Gastrocnemius medialis (tissue), 4 donors: ENCODE results near the gene AKR1B15. TPM values are rescaled to one million over a fixed set of nuclear protein-coding genes. Genes with fewer than 3 reads are reported as not detected.

ENCODE experiments used
- ATAC-seq, 2 donors: fragments of 150-250 bp; one replicate each; pipeline ENCODE4 v1.9.1; 2016
- DNase-seq, 2 donors: peaks; one replicate each; pipeline ENCODE4 v3.0.0-alpha.2; 2019
- H3K27ac ChIP-seq, 4 donors: fragments of 200-600 bp; sonication (generic); 1 replicate in 1 of 4; 2 replicates in 3 of 4; pipeline ENCODE4 v1.5.1; 2016 to 2018; ENCODE audit warnings: mild to moderate bottlenecking in 2 of 4, moderate library complexity in 1 of 4
- H3K27me3 ChIP-seq, 3 donors: fragments of 200-600 bp; sonication (generic) in 2 of 3; 1 replicate in 1 of 3; 2 replicates in 2 of 3; pipeline versions ENCODE4 v1.5.1 to v1.6.0; 2016 to 2019; ENCODE audit warnings: mild to moderate bottlenecking in 1 of 3, moderate library complexity in 1 of 3
- H3K36me3 ChIP-seq, 2 donors: fragments of 200-600 bp; sonication (generic) in 1 of 2; one replicate each; pipeline ENCODE4 v1.5.1; 2017 to 2018
- H3K4me1 ChIP-seq, 2 donors: fragments of 200-600 bp; sonication (generic) in 1 of 2; one replicate each; pipeline ENCODE4 v1.5.1; 2016 to 2017; ENCODE audit warnings: mild to moderate bottlenecking in 2 of 2
- H3K4me3 ChIP-seq, 4 donors: fragments of 200-600 bp; sonication (generic) in 3 of 4; 1 replicate in 1 of 4; 2 replicates in 3 of 4; pipeline ENCODE4 v1.5.1; 2016 to 2019; ENCODE audit warnings: mild to moderate bottlenecking in 2 of 4
- H3K9me3 ChIP-seq, 3 donors: fragments of 200-600 bp; sonication (generic) in 2 of 3; 1 replicate in 1 of 3; 2 replicates in 2 of 3; pipeline ENCODE4 v1.5.1; 2016 to 2019
- POLR2A ChIP-seq, 2 donors: fragments of 450-650 bp; IDR thresholded peaks; one replicate each; pipeline ENCODE4 v1.6.1; 2017; ENCODE audit warnings: antibody characterized with exemption in 2 of 2, mild to moderate bottlenecking in 2 of 2, moderate library complexity in 2 of 2
- in situ Hi-C, 4 donors: fragments of 200-750 bp; cut with MboI; loops; one replicate each; pipeline versions ENCODE4 v1.15.0 to v1.8.0; 2017; ENCODE audit warnings: low sequenced_read_pairs in 4 of 4
- intact Hi-C: fragments of 100-400 bp; cut with DNase I; formaldehyde crosslinking; loops from one replicate; pipeline ENCODE4 v1.15.1; 2023; ENCODE audit warnings: low total_unique reads
- total RNA-seq, 4 donors: library from RNA; depleted of rRNA; stranded (reverse); fragments of >200 nt; gene quantifications; one replicate each; pipeline versions ENCODE4 v1.1.0 to v1.2.3, GENCODE V29; 2016
- TF ChIP-seq, protein P1 (sequence below), 5 experiments: fragments of 450-650 bp in 3 of 5; fragments of 200-600 bp in 2 of 5; sonication (generic) in 2 of 5; IDR thresholded peaks in 4 of 5; conservative IDR thresholded peaks in 1 of 5; 1 replicate in 4 of 5; 2 replicates in 1 of 5; pipeline ENCODE4 v1.5.1; 2016 to 2019; ENCODE audit warnings: antibody characterized with exemption in 5 of 5, mild to moderate bottlenecking in 3 of 5, moderate library complexity in 3 of 5

AKR1B15 gene
- total RNA-seq, 4 donors from 2014 or later = 1.9 to 77.5 (median 10.3) TPM

DNA sequence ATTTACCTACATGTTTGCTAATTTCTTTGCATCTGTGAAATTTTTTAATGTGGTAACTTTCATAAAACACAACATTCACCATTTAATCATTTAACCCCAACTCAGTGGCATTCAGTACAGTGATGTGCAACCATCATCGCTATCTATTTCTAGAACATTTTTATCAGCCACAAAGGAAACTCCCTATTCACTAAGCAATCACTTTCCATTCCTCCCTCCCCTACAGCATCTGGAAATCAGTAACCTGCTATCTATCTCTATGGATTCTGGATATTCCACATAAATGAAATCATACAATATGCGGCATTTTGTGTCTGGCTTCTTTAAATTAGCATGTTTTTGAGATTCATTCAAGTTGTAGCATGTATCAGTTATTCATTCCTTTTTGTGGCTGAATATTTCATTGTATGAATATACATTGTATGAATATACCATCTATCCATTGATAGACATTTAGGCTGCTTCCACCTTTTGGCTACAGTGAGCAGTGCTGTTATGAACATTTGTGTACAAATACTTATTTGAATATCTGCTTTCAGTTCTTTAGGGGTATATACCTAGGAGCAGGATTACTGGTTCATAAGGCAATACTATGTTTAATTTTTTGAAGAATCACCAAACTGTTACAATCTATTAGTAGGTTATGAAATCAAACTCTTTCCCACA is 78.3 kb downstream of the AKR1B15 start:
- Histone ChIP-seq H3K4me1 (no peaks in the 10 kb centered on the region), H3K9me3 (no peaks in the 10 kb centered on the region), H3K4me3 (no peak overlapping the region), H3K27me3 (no peaks in the 10 kb centered on the region), H3K36me3 (no peaks in the 10 kb centered on the region), H3K27ac (no peak overlapping the region)
- in situ Hi-C loops (loop anchor here in 1 of 4 donors (10.0 kb wide), 1 partner anchor 318 kb away; no protein-coding TSS in a partner anchor), intact Hi-C loops (no loop called here)
- no peak for ATAC-seq
- no peak for DNase-seq
- TF ChIP-seq POLR2A (IDR thresholded peaks at IDR 0.05) = no peak
- TF ChIP-seq, protein P1, sequence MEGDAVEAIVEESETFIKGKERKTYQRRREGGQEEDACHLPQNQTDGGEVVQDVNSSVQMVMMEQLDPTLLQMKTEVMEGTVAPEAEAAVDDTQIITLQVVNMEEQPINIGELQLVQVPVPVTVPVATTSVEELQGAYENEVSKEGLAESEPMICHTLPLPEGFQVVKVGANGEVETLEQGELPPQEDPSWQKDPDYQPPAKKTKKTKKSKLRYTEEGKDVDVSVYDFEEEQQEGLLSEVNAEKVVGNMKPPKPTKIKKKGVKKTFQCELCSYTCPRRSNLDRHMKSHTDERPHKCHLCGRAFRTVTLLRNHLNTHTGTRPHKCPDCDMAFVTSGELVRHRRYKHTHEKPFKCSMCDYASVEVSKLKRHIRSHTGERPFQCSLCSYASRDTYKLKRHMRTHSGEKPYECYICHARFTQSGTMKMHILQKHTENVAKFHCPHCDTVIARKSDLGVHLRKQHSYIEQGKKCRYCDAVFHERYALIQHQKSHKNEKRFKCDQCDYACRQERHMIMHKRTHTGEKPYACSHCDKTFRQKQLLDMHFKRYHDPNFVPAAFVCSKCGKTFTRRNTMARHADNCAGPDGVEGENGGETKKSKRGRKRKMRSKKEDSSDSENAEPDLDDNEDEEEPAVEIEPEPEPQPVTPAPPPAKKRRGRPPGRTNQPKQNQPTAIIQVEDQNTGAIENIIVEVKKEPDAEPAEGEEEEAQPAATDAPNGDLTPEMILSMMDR (IDR thresholded peaks at IDR 0.05 in 4 of 5, conservative IDR thresholded peaks at IDR 0.05 in 1 of 5) = no peak

DNA sequence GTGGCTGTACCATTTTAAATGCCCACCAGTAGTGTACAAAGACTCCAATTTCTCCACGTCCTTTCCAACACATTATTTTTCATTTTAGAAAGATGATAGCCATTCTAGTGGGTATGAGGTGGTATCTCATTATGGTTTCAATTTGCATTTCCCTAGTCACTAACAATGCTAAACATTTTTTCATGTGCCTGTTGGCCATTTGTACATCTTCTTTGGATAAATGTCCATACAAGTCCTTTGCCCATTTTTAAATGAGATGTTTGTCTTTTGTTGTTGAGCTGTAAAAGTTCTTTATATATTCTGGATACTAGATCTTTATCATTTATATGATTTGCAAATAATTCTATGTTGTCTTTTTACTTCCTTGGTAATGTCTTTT is 78.9 kb downstream of the AKR1B15 start:
- no peaks in the 10 kb centered on the region for H3K9me3 ChIP-seq

DNA sequence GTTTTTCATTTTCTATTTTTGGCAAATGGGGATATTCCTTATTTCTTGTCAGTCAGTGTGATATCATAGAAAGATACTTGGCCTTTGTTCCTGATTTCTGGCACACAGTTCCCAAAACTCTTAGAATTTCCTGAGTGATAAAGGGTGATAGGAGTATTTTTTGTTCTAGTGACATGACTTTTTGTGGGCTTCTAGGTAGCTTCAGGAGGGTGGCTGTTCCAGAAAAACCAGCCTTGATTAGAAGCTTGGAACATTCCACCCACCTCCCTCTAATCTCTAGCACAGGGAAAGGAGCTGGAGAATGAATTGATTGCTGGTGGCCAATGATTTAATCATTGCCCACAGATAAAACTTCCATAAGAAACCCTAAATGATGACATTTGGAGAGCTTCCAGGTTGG is 80.5 kb downstream of the AKR1B15 start:
- DNase-seq = no peak
- intact Hi-C loops (no loop called here), in situ Hi-C loops (loop anchor here in 1 of 4 donors (10.0 kb wide), 1 partner anchor 315 kb away; no protein-coding TSS in a partner anchor)
- Histone ChIP-seq H3K9me3 (no peaks in the 10 kb centered on the region), H3K27ac (no peak overlapping the region), H3K36me3 (no peaks in the 10 kb centered on the region), H3K27me3 (no peaks in the 10 kb centered on the region), H3K4me1 (no peaks in the 10 kb centered on the region), H3K4me3 (no peak overlapping the region)
- no peak for ATAC-seq
- TF ChIP-seq POLR2A (IDR thresholded peaks at IDR 0.05) = no peak
- TF ChIP-seq, protein P1 (IDR thresholded peaks at IDR 0.05 in 4 of 5, conservative IDR thresholded peaks at IDR 0.05 in 1 of 5) = no peak

More for the DNA sequence above, 78.9 kb downstream of the AKR1B15 start:
- TF ChIP-seq, protein P1 (IDR thresholded peaks at IDR 0.05 in 4 of 5, conservative IDR thresholded peaks at IDR 0.05 in 1 of 5) = no peak
- no peak for TF ChIP-seq POLR2A (IDR thresholded peaks at IDR 0.05)
- ATAC-seq = no peak
- DNase-seq = no peak
- H3K4me3 ChIP-seq = no peak overlapping the region
- H3K27me3 ChIP-seq = no peaks in the 10 kb centered on the region
- in situ Hi-C loops = loop anchor here in 1 of 4 donors (10.0 kb wide), 1 partner anchor 317 kb away; no protein-coding TSS in a partner anchor
- H3K4me1 ChIP-seq = no peaks in the 10 kb centered on the region
- no peaks in the 10 kb centered on the region for H3K36me3 ChIP-seq
- H3K27ac ChIP-seq = no peak overlapping the region
- intact Hi-C loops = no loop called here

Other genes starting within 250 kb of the AKR1B15 start
- gene SLC35B4, start 232.2 kb upstream of the AKR1B15 start, total RNA-seq = 1 to 10 TPM; 1.7 to 5.0 (median 2.3) TPM
- 100 to 1,000 TPM in 1 of 4 donors, 10 to 100 TPM in 3; 87.3 to 119 (median 95.6) TPM for gene AKR1B1, start 90.0 kb upstream of the AKR1B15 start, total RNA-seq
- gene AKR1B10, start 21.5 kb upstream of the AKR1B15 start, total RNA-seq = 1 to 10 TPM; 3.7 to 9.6 (median 6.2) TPM
- 10 to 100 TPM; 11.3 to 24.5 (median 13.6) TPM for gene BPGM, start 97.7 kb downstream of the AKR1B15 start, total RNA-seq
- gene CALD1, start 230.5 kb downstream of the AKR1B15 start, total RNA-seq = 10 to 100 TPM; 25.9 to 43.2 (median 32.3) TPM